ENCODE results near the gene PIN1.

- TF ChIP-seq, protein P1, sequence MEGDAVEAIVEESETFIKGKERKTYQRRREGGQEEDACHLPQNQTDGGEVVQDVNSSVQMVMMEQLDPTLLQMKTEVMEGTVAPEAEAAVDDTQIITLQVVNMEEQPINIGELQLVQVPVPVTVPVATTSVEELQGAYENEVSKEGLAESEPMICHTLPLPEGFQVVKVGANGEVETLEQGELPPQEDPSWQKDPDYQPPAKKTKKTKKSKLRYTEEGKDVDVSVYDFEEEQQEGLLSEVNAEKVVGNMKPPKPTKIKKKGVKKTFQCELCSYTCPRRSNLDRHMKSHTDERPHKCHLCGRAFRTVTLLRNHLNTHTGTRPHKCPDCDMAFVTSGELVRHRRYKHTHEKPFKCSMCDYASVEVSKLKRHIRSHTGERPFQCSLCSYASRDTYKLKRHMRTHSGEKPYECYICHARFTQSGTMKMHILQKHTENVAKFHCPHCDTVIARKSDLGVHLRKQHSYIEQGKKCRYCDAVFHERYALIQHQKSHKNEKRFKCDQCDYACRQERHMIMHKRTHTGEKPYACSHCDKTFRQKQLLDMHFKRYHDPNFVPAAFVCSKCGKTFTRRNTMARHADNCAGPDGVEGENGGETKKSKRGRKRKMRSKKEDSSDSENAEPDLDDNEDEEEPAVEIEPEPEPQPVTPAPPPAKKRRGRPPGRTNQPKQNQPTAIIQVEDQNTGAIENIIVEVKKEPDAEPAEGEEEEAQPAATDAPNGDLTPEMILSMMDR (IDR thresholded peaks at IDR 0.05): no peak
- no peak for TF ChIP-seq ZFX (IDR thresholded peaks at IDR 0.05; ENCODE audit: borderline replicate concordance)
Observed at GRCh38 chr19:9878511-9879196, 43.5 kb downstream of the PIN1 start.

Data from 22Rv1 (cell line).